Thymus (tissue), 11 donors: ENCODE measurements around the gene NSUN7. TPM values are rescaled to one million over a fixed set of nuclear protein-coding genes. Genes with fewer than 3 reads are reported as not detected.

Experiments
- DNase-seq, 9 donors: peaks; one replicate each; pipeline ENCODE4 v3.0.0-alpha.2; 2013; ENCODE audit warnings: low spot score in 9 of 9, low read depth in 6 of 9, missing footprints in 1 of 9
- H3K27ac ChIP-seq, 2 donors: one replicate each; pipeline ENCODE4 v1.5.1; 2013; ENCODE audit warnings: control low read depth in 1 of 2, low read depth in 1 of 2, low read length in 1 of 2, mild to moderate bottlenecking in 1 of 2, moderate library complexity in 1 of 2
- H3K27me3 ChIP-seq, 2 donors: one replicate each; pipeline ENCODE4 v1.5.1; 2013; ENCODE audit warnings: low read length in 1 of 2; ENCODE audit not compliant: control insufficient read depth in 2 of 2, insufficient read depth in 1 of 2
- H3K36me3 ChIP-seq, 2 donors: one replicate each; pipeline ENCODE4 v1.5.1; 2013; ENCODE audit warnings: low read length in 1 of 2, mild to moderate bottlenecking in 1 of 2, moderate library complexity in 1 of 2; ENCODE audit not compliant: control insufficient read depth in 2 of 2, insufficient read depth in 2 of 2
- H3K4me1 ChIP-seq, 2 donors: one replicate each; pipeline ENCODE4 v1.5.1; 2013; ENCODE audit warnings: low read length in 2 of 2; ENCODE audit not compliant: control insufficient read depth in 2 of 2, insufficient read depth in 2 of 2
- H3K4me3 ChIP-seq, 2 donors: one replicate each; pipeline ENCODE4 v1.5.1; 2013; ENCODE audit warnings: low read length in 2 of 2, control low read depth in 1 of 2, mild to moderate bottlenecking in 1 of 2
- H3K9me3 ChIP-seq, 2 donors: one replicate each; pipeline ENCODE4 v1.5.1; 2013; ENCODE audit warnings: low read length in 1 of 2, mild to moderate bottlenecking in 1 of 2; ENCODE audit not compliant: control insufficient read depth in 2 of 2, insufficient read depth in 1 of 2
- WGBS: extraction: QIAGEN DNeasy Blood & Tissue Kit; methylation state at CpG from one replicate; pipeline ENCODE4 v1.1.7; 2013; 5-methylcytosine and 5-hydroxymethylcytosine counted together
- polyA plus RNA-seq: library from polyadenylated mRNA; stranded (reverse); fragments of 200-250 nt; gene quantifications from one replicate; pipeline ENCODE4 v1.2.3, GENCODE V29; 2013
- total RNA-seq: library from RNA; stranded (reverse); fragments of 120-200 nt; gene quantifications from one replicate; pipeline ENCODE4 v1.2.4, GENCODE V29; 2013
- donor health status: healthy.

Gene NSUN7
- total and polyA plus RNA-seq, 2 donors = 1.3 to 1.7 TPM

GRCh38 chr4:40731361-40731760 is 18.4 kb upstream of the NSUN7 start:
- Histone ChIP-seq H3K4me3 (no peak overlapping the region), H3K4me1 (peaks cover 0 to 3% of the 10 kb centered on the region in 2 donors), H3K27me3 (no peaks in the 10 kb centered on the region), H3K9me3 (no peaks in the 10 kb centered on the region), H3K36me3 (no peaks in the 10 kb centered on the region), H3K27ac (no peak overlapping the region)
- no peak for DNase-seq

- Histone ChIP-seq H3K36me3 (no peaks in the 10 kb centered on the region), H3K4me1 (peaks cover 0 to 3% of the 10 kb centered on the region in 2 donors), H3K9me3 (no peaks in the 10 kb centered on the region), H3K27ac (peak overlapping the region in 1 of 2 donors; percentile 10), H3K4me3 (no peak overlapping the region), H3K27me3 (no peaks in the 10 kb centered on the region)
- DNase-seq = peak in 1 of 9 donors; percentile 15
- 48% methylated on average over 6 of the region's 6 CpGs for WGBS
Observed at GRCh38 chr4:40731792-40732245, 17.9 kb upstream of the NSUN7 start.

GRCh38 chr4:40733752-40734151 is 16.0 kb upstream of the NSUN7 start:
- WGBS = 89% methylated on average over 7 of the region's 7 CpGs
- Histone ChIP-seq H3K9me3 (no peaks in the 10 kb centered on the region), H3K4me1 (peaks cover 0 to 3% of the 10 kb centered on the region in 2 donors), H3K36me3 (no peaks in the 10 kb centered on the region), H3K4me3 (no peak overlapping the region), H3K27me3 (no peaks in the 10 kb centered on the region), H3K27ac (no peak overlapping the region)
- no peak for DNase-seq

- Histone ChIP-seq H3K9me3 (no peaks in the 10 kb centered on the region), H3K27me3 (no peaks in the 10 kb centered on the region), H3K36me3 (no peaks in the 10 kb centered on the region), H3K4me1 (peaks cover 0 to 3% of the 10 kb centered on the region in 2 donors), H3K4me3 (no peak overlapping the region), H3K27ac (no peak overlapping the region)
- 95% methylated on average over 5 of the region's 5 CpGs for WGBS
- no peak for DNase-seq
Observed at GRCh38 chr4:40734497-40734896, 15.3 kb upstream of the NSUN7 start.

GRCh38 chr4:40736910-40737309 is 12.8 kb upstream of the NSUN7 start:
- no peaks in the 10 kb centered on the region for H3K4me1 ChIP-seq
- H3K27me3 ChIP-seq = no peaks in the 10 kb centered on the region
- peak in 2 of 9 donors; percentile 18 to 49 for DNase-seq
- no peaks in the 10 kb centered on the region for H3K9me3 ChIP-seq
- H3K4me3 ChIP-seq = no peak overlapping the region
- H3K27ac ChIP-seq = no peak overlapping the region
- H3K36me3 ChIP-seq = no peaks in the 10 kb centered on the region
- WGBS = 98% methylated on average over 1 of the region's 1 CpG

GRCh38 chr4:40737879-40738278 is 11.9 kb upstream of the NSUN7 start:
- DNase-seq = no peak
- Histone ChIP-seq H3K36me3 (no peaks in the 10 kb centered on the region), H3K4me1 (no peaks in the 10 kb centered on the region), H3K27me3 (no peaks in the 10 kb centered on the region), H3K9me3 (no peaks in the 10 kb centered on the region), H3K4me3 (no peak overlapping the region), H3K27ac (no peak overlapping the region)
- 92% methylated on average over 2 of the region's 2 CpGs for WGBS

- H3K4me1 ChIP-seq = no peaks in the 10 kb centered on the region
- no peaks in the 10 kb centered on the region for H3K36me3 ChIP-seq
- H3K9me3 ChIP-seq = no peaks in the 10 kb centered on the region
- no peak overlapping the region for H3K27ac ChIP-seq
- H3K27me3 ChIP-seq = no peaks in the 10 kb centered on the region
- no peak overlapping the region for H3K4me3 ChIP-seq
- DNase-seq = no peak
Observed at GRCh38 chr4:40739347-40739746, 10.4 kb upstream of the NSUN7 start.

GRCh38 chr4:40744218-40744617 is 5.5 kb upstream of the NSUN7 start:
- Histone ChIP-seq H3K27ac (no peak overlapping the region), H3K4me3 (no peak overlapping the region), H3K27me3 (peaks cover 0 to 3% of the 10 kb centered on the region in 2 donors), H3K4me1 (no peaks in the 10 kb centered on the region), H3K9me3 (no peaks in the 10 kb centered on the region), H3K36me3 (no peaks in the 10 kb centered on the region)
- DNase-seq = no peak
- WGBS = 86% methylated on average over 3 of the region's 3 CpGs

GRCh38 chr4:40745285-40745984 is 4.3 kb upstream of the NSUN7 start:
- Histone ChIP-seq H3K27me3 (peaks cover 0 to 14% of the 10 kb centered on the region in 2 donors), H3K4me1 (peaks cover 0 to 5% of the 10 kb centered on the region in 2 donors), H3K9me3 (no peaks in the 10 kb centered on the region), H3K27ac (no peak overlapping the region), H3K36me3 (no peaks in the 10 kb centered on the region), H3K4me3 (no peak overlapping the region)
- no peak for DNase-seq
- 96% methylated on average over 6 of the region's 6 CpGs for WGBS
